Hematopoietic multipotent progenitor cell treated with erythropoietin and hydrocortisone succinate and interleukin-3 and kit ligand, for 4 days (in vitro differentiated cells): ENCODE measurements around the gene FIBCD1.

Experiments
- DNase-seq: peaks from one replicate; pipeline ENCODE4 v3.0.0-alpha.2; 2015

Gene FIBCD1

GRCh38 chr9:130854835-130855234 lies 84.2 kb downstream of the FIBCD1 start:
- no peak for DNase-seq

DNA sequence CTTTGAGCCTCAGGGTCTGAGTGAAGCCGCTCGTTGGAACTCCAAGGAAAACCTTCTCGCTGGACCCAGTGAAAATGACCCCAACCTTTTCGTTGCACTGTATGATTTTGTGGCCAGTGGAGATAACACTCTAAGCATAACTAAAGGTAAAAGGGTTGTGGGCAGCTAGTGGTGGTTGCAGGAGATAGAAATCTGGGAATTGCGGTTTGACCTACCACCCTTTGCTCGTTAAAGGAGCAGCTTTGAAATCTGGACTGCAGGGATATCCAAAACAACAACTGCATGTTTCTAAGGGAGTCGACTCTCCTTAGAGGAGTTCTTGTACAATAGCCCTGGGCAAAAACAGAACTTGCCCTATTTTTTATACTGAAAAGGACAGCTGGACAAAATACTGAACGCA lies 85.0 kb downstream of the FIBCD1 start:
- DNase-seq: no peak

- DNase-seq: no peak
Observed at GRCh38 chr9:130852801-130853200, 86.2 kb downstream of the FIBCD1 start.
